Mucosa of descending colon (tissue), 3 donors: ENCODE data around the gene MRAS. TPM values are rescaled to one million over a fixed set of nuclear protein-coding genes. Genes with fewer than 3 reads are reported as not detected.

ENCODE experiments used
- ATAC-seq: fragments of 200-7000 bp; cut with Tn5 transposase; one replicate; pipeline ENCODE4 v1.9.1; 2020; ENCODE audit warnings: mild to moderate bottlenecking, moderate library complexity
- DNase-seq, 3 donors: peaks; one replicate each; pipeline ENCODE4 v3.0.0-alpha.2; 2020
- H3K36me3 ChIP-seq: fragments of 200-600 bp; one replicate; pipeline ENCODE4 v1.8.0; 2021; ENCODE audit warnings: low read depth, mild to moderate bottlenecking
- H3K4me1 ChIP-seq: fragments of 200-600 bp; one replicate; pipeline ENCODE4 v1.8.0; 2021; ENCODE audit warnings: low read depth, mild to moderate bottlenecking
- H3K4me3 ChIP-seq: fragments of 200-600 bp; one replicate; pipeline ENCODE4 v1.8.0; 2021; ENCODE audit warnings: mild to moderate bottlenecking
- H3K9me3 ChIP-seq: fragments of 200-600 bp; one replicate; pipeline ENCODE4 v1.8.0; 2021; ENCODE audit warnings: mild to moderate bottlenecking
- CTCF ChIP-seq: fragments of 200-600 bp; IDR thresholded peaks from one replicate; pipeline ENCODE4 v1.8.0; 2022; ENCODE audit warnings: antibody characterized with exemption, mild to moderate bottlenecking
- intact Hi-C, 2 donors: fragments of 100-400 bp; cut with DNase I in 1 of 2; cut with micrococcal nuclease in 1 of 2; formaldehyde crosslinking; loops; one replicate each; pipeline versions ENCODE4 v1.11.0 to v1.11.1; 2022; cut with DNase I, micrococcal nuclease
- total RNA-seq, 3 donors: library from RNA; stranded (reverse); fragmentation: NEBNext Ultra II Directional in 2 of 3; extraction: Animal tissue kit (Norgen Biotek cat#: 25700) in 2 of 3; gene quantifications; one replicate each; pipeline versions ENCODE4 v1.2.1 to v1.2.4, GENCODE V29; 2021 to 2023
- donor health status: DM: no; HTN: no; CAD: no; lungs with moderate emphysema.
- donor health status: DM: no; HTN: no; CAD: no.
- donor health status: DM: no; HTN: yes; CAD: no.

The MRAS gene
- total RNA-seq, 3 donors from 2014 or later: 2.5 to 37.6 (median 4.6) TPM

- Histone ChIP-seq H3K4me1 (no peaks in the 10 kb centered on the region), H3K9me3 (peaks cover 28% of the 10 kb centered on the region), H3K36me3 (no peaks in the 10 kb centered on the region), H3K4me3 (no peak overlapping the region)
- no peak for DNase-seq
- no peak for ATAC-seq
- TF ChIP-seq CTCF: no peak
- intact Hi-C loops: no loop called here
Observed at GRCh38 chr3:138310494-138310893, 37.9 kb upstream of the MRAS start.

GRCh38 chr3:138314751-138315150, 33.6 kb upstream of the MRAS start:
- no peaks in the 10 kb centered on the region for H3K36me3 ChIP-seq
- intact Hi-C loops: no loop called here
- ATAC-seq (no peak), DNase-seq (no peak)
- H3K9me3 ChIP-seq: peaks cover 8% of the 10 kb centered on the region
- H3K4me1 ChIP-seq: no peaks in the 10 kb centered on the region
- no peak for TF ChIP-seq CTCF
- H3K4me3 ChIP-seq: no peak overlapping the region

- H3K36me3 ChIP-seq: no peaks in the 10 kb centered on the region
- TF ChIP-seq CTCF: no peak
- no peaks in the 10 kb centered on the region for H3K4me1 ChIP-seq
- intact Hi-C loops: no loop called here
- no peaks in the 10 kb centered on the region for H3K9me3 ChIP-seq
- DNase-seq (no peak), ATAC-seq (no peak)
- no peak overlapping the region for H3K4me3 ChIP-seq
Observed at GRCh38 chr3:138317687-138318086, 30.7 kb upstream of the MRAS start.

- ATAC-seq (no peak), DNase-seq (no peak)
- Histone ChIP-seq H3K4me1 (no peaks in the 10 kb centered on the region), H3K4me3 (no peak overlapping the region), H3K36me3 (no peaks in the 10 kb centered on the region), H3K9me3 (no peaks in the 10 kb centered on the region)
- intact Hi-C loops: no loop called here
- no peak for TF ChIP-seq CTCF
Observed at GRCh38 chr3:138323971-138324370, 24.4 kb upstream of the MRAS start.

GRCh38 chr3:138325990-138326389, 22.4 kb upstream of the MRAS start:
- intact Hi-C loops: no loop called here
- TF ChIP-seq CTCF: no peak
- Histone ChIP-seq H3K36me3 (no peaks in the 10 kb centered on the region), H3K9me3 (no peaks in the 10 kb centered on the region), H3K4me3 (no peak overlapping the region), H3K4me1 (no peaks in the 10 kb centered on the region)
- ATAC-seq (no peak), DNase-seq (no peak)
